HUES6 (cell line): ENCODE results near the gene GALNT13.

Source experiments
- H3K27ac ChIP-seq: 2 replicates; pipeline ENCODE4 v1.7.0; 2013; ENCODE audit warnings: low read depth, mild to moderate bottlenecking, low read length, inconsistent platforms
- H3K27me3 ChIP-seq: 2 replicates; pipeline ENCODE4 v1.6.1; 2013; ENCODE audit warnings: low read length; ENCODE audit not compliant: control insufficient read depth, insufficient read depth
- H3K36me3 ChIP-seq: 2 replicates; pipeline ENCODE4 v1.6.1; 2013; ENCODE audit warnings: low read length; ENCODE audit not compliant: control insufficient read depth, insufficient read depth
- H3K4me1 ChIP-seq: 2 replicates; pipeline ENCODE4 v1.6.1; 2013; ENCODE audit warnings: low read length; ENCODE audit not compliant: control insufficient read depth, insufficient read depth
- H3K4me3 ChIP-seq: 2 replicates; pipeline ENCODE4 v1.5.1; 2013; ENCODE audit warnings: low read depth, low read length
- H3K9ac ChIP-seq: one replicate; pipeline ENCODE4 v1.6.1; 2013; ENCODE audit warnings: mild to moderate bottlenecking, low read length
- H3K9me3 ChIP-seq: 2 replicates; pipeline ENCODE4 v1.6.1; 2013; ENCODE audit warnings: low read depth, low read length; ENCODE audit not compliant: control insufficient read depth, insufficient read depth

The GALNT13 gene

GRCh38 chr2:154226931-154227330 lies 355.2 kb downstream of the GALNT13 start:
- Histone ChIP-seq H3K9ac (no peak overlapping the region), H3K27ac (no peak overlapping the region), H3K4me1 (peaks cover 6% of the 10 kb centered on the region), H3K36me3 (no peaks in the 10 kb centered on the region), H3K9me3 (no peaks in the 10 kb centered on the region), H3K27me3 (no peaks in the 10 kb centered on the region), H3K4me3 (no peak overlapping the region)

- H3K4me3 ChIP-seq, result no peak overlapping the region
- H3K9me3 ChIP-seq, result no peaks in the 10 kb centered on the region
- no peak overlapping the region for H3K27ac ChIP-seq
- H3K9ac ChIP-seq, result no peak overlapping the region
- H3K27me3 ChIP-seq, result no peaks in the 10 kb centered on the region
- H3K36me3 ChIP-seq, result no peaks in the 10 kb centered on the region
- no peaks in the 10 kb centered on the region for H3K4me1 ChIP-seq
Measured at GRCh38 chr2:154228566-154229280, 357.0 kb downstream of the GALNT13 start.

GRCh38 chr2:154229966-154230365 lies 358.2 kb downstream of the GALNT13 start:
- Histone ChIP-seq H3K27me3 (no peaks in the 10 kb centered on the region), H3K9me3 (no peaks in the 10 kb centered on the region), H3K36me3 (no peaks in the 10 kb centered on the region), H3K27ac (no peak overlapping the region), H3K9ac (no peak overlapping the region), H3K4me3 (no peak overlapping the region), H3K4me1 (no peaks in the 10 kb centered on the region)

DNA sequence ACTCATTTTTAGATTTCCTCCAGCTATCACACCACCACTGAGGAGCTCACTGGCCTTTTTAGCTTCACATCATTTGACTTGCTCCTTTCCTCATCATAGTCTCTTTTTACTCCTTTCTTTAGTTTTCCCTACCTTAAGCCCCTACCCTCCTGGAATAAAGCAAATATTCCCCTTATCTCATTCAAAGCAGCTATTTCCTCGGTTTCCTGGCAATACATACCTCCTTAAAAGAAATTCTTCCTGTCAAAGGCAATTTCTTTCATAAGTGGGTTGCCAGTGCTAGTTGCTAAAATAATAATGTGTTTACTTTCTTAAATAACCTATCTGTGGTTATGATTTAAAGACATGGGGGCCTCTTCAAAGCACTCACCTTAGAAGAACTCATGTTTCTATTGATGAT lies 359.3 kb downstream of the GALNT13 start:
- Histone ChIP-seq H3K4me3 (no peak overlapping the region), H3K27me3 (no peaks in the 10 kb centered on the region), H3K9ac (no peak overlapping the region), H3K36me3 (no peaks in the 10 kb centered on the region), H3K27ac (no peak overlapping the region), H3K4me1 (no peaks in the 10 kb centered on the region), H3K9me3 (no peaks in the 10 kb centered on the region)

DNA sequence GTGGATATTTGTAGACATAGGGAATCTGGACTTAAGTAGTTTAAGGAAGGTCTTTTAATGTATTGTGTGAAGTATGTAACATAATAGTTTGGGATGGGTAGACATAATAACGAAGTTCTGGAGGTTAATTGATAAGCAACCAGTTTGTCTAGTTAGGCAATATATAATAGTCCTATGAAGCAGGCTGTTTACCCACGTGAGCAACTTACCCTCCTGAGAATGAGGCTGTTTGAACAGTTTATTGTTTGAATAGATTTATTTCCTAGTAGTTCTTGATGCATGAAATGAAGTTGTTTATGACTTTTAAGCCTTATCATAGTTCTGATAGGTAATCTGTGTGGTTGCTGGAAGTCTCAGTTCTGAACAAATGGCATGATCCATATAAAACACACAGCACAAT lies 361.5 kb downstream of the GALNT13 start:
- Histone ChIP-seq H3K27ac (no peak overlapping the region), H3K4me1 (no peaks in the 10 kb centered on the region), H3K4me3 (no peak overlapping the region), H3K9ac (no peak overlapping the region), H3K27me3 (no peaks in the 10 kb centered on the region), H3K36me3 (no peaks in the 10 kb centered on the region), H3K9me3 (no peaks in the 10 kb centered on the region)

DNA sequence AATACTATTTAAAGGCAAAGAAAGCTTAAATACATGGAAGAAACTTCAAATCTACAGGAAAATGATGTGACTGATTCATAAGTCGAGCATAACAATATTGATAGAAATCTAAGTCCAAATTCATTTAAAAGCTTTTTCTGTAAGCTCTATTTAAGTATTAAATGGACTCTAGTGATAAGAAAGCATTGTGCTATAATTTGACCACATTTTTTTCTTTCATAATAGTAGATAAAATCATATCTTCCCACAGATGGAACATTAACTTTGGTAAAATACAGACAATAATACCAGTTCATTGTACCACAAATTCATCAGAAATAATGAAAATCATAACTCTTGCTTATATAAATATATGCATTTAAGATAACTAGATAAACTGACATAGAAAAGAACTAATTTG lies 366.5 kb downstream of the GALNT13 start:
- Histone ChIP-seq H3K27me3 (no peaks in the 10 kb centered on the region), H3K9me3 (no peaks in the 10 kb centered on the region), H3K9ac (no peak overlapping the region), H3K4me1 (peaks cover 12% of the 10 kb centered on the region), H3K27ac (no peak overlapping the region), H3K36me3 (no peaks in the 10 kb centered on the region), H3K4me3 (no peak overlapping the region)

GRCh38 chr2:154240316-154240715 lies 368.6 kb downstream of the GALNT13 start:
- Histone ChIP-seq H3K9ac (no peak overlapping the region), H3K9me3 (no peaks in the 10 kb centered on the region), H3K36me3 (no peaks in the 10 kb centered on the region)

DNA sequence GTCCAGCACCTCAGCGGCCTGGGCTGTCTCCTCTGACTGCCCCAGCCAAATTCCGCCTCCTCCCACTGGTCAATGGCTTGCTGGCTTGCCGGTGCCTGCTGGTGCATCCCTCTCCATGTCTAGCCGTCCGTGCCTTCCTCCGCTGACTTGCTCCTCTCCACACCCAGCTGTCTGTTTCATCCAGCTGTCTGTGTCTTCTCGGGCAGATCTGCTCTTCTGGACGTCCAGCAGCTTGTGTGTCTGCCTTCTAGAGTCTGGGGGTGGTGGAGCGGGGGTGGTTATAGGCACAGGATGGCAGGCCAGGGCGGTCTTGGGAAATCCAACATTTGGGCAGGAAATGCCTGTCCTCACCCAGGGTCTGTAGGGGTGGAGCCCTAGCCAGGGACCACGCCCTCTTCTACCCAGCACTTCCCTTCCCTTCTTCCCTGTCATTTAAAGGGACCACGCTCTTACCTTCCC lies 369.2 kb downstream of the GALNT13 start:
- Histone ChIP-seq H3K27me3 (no peaks in the 10 kb centered on the region), H3K27ac (0 out of 2 replicates have a peak overlapping the region, but pooled peaks have one; percentile 19), H3K9ac (no peak overlapping the region), H3K9me3 (no peaks in the 10 kb centered on the region), H3K36me3 (no peaks in the 10 kb centered on the region), H3K4me3 (0 out of 2 replicates have a peak overlapping the region, but pooled peaks have one; percentile 17), H3K4me1 (peaks cover 12% of the 10 kb centered on the region)

More at GRCh38 chr2:154240316-154240715, 368.6 kb downstream of the GALNT13 start:
- Histone ChIP-seq H3K27me3 (no peaks in the 10 kb centered on the region), H3K27ac (no peak overlapping the region), H3K4me3 (no peak overlapping the region), H3K4me1 (peaks cover 12% of the 10 kb centered on the region)

DNA sequence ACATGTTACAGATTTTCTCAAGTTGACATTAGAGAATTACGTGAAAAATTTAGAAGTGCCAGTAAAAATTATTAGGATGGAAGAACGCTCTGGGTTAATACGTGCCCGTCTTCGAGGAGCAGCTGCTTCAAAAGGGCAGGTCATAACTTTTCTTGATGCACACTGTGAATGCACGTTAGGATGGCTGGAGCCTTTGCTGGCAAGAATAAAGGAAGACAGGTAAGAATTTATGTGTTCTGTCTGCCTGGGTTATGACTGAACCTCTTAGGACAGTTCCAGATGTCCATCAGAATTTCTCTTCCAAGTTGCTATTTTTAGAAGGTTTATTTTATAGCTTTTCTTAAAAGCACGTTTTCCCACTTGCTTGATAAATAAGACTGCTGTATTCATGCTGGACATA lies 371.0 kb downstream of the GALNT13 start:
- H3K9me3 ChIP-seq, result no peaks in the 10 kb centered on the region
- no peak overlapping the region for H3K27ac ChIP-seq
- no peaks in the 10 kb centered on the region for H3K36me3 ChIP-seq
- H3K27me3 ChIP-seq, result no peaks in the 10 kb centered on the region
- H3K4me1 ChIP-seq, result peaks cover 12% of the 10 kb centered on the region
- H3K4me3 ChIP-seq, result no peak overlapping the region
- H3K9ac ChIP-seq, result no peak overlapping the region

DNA sequence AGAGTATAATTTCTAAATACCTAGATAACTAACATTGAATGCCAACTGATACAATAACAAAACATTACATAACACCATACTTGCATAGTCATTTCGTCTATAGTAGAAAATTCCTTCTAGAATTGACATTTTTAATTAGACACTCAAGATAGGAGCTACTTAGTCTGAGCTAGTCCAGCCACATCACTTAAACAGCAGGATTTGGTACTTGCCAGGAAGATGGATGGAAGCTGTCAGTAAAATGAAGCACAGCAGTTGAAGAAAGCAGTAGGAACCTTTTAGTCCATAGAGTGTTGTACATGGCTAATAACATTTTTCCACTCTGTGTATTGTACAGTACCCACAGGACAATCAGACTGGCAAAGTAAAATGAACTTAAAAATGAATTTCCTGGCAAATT lies 372.0 kb downstream of the GALNT13 start:
- no peak overlapping the region for H3K27ac ChIP-seq
- no peaks in the 10 kb centered on the region for H3K27me3 ChIP-seq
- H3K4me1 ChIP-seq, result peaks cover 12% of the 10 kb centered on the region
- H3K4me3 ChIP-seq, result no peak overlapping the region
- no peak overlapping the region for H3K9ac ChIP-seq
- H3K36me3 ChIP-seq, result no peaks in the 10 kb centered on the region
- no peaks in the 10 kb centered on the region for H3K9me3 ChIP-seq

GRCh38 chr2:154244932-154245331 lies 373.2 kb downstream of the GALNT13 start:
- H3K27me3 ChIP-seq, result no peaks in the 10 kb centered on the region
- no peak overlapping the region for H3K27ac ChIP-seq
- no peaks in the 10 kb centered on the region for H3K9me3 ChIP-seq
- no peak overlapping the region for H3K4me3 ChIP-seq
- no peaks in the 10 kb centered on the region for H3K36me3 ChIP-seq
- H3K9ac ChIP-seq, result no peak overlapping the region
- peaks cover 11% of the 10 kb centered on the region for H3K4me1 ChIP-seq
